ENCODE measurements around the gene STK11. TPM values are rescaled to one million over a fixed set of nuclear protein-coding genes. Genes with fewer than 3 reads are reported as not detected.
"Not testable (repeated sequence)": the region's sequence is repeated elsewhere in the genome, so short reads cannot be mapped to it uniquely, and the experiment has no call there.

STK11 gene
- polyA plus RNA-seq, 1 experiment: 24.6 TPM

- no peak for DNase-seq (ENCODE audit: low read depth, low spot score)
- peak; percentile 91 for TF ChIP-seq CTCF (IDR thresholded peaks at IDR 0.05; ENCODE audit: low read depth, low read length)
- no peaks in the 10 kb centered on the region; the same call in 1 of the 2 replicates for H3K9me3 ChIP-seq (ENCODE audit: control insufficient read depth, insufficient read depth, low read length)
- no peaks in the 10 kb centered on the region for H3K27me3 ChIP-seq (ENCODE audit: control insufficient read depth, insufficient read depth, low read length)
- ChIA-PET CTCF (interaction anchor here (0.6 to 7.1 kb wide), 32 partner anchors 9 to 1414 kb away, joined by 3 to 224 read pairs (median 4); partner anchors contain the start of genes CIRBP and CNN2), POLR2A (interaction anchor here (0.6 to 3.6 kb wide), 11 partner anchors 9 to 218 kb away, joined by 3 to 237 read pairs (median 5); partner anchors contain the start of genes CIRBP, CNN2, FAM174C and GPX4)
- H3K4me3 ChIP-seq (ENCODE audit: low read depth, low read length): peak overlapping the region; percentile 22
- peak overlapping the region; percentile 21 for H3K27ac ChIP-seq (ENCODE audit: low read depth, low read length)
These were observed 38.5 kb downstream of the STK11 start for GRCh38 chr19:1243768-1244692.

- TF ChIP-seq CTCF (IDR thresholded peaks at IDR 0.05; ENCODE audit: low read depth, low read length): no peak
- no peaks in the 10 kb centered on the region; the same call in 1 of the 2 replicates for H3K9me3 ChIP-seq (ENCODE audit: control insufficient read depth, insufficient read depth, low read length)
- POLR2A ChIA-PET: interaction anchor here (0.6 to 3.6 kb wide), 10 partner anchors 8 to 219 kb away, joined by 3 to 237 read pairs (median 5); partner anchors contain the start of genes CIRBP, CNN2, FAM174C and GPX4
- no peak overlapping the region for H3K27ac ChIP-seq (ENCODE audit: low read depth, low read length)
- no peak for DNase-seq (ENCODE audit: low read depth, low spot score)
- CTCF ChIA-PET: interaction anchor here (0.6 to 7.1 kb wide), 28 partner anchors 8 to 261 kb away, joined by 3 to 224 read pairs (median 5); partner anchors contain the start of genes CIRBP and CNN2
- no peaks in the 10 kb centered on the region for H3K27me3 ChIP-seq (ENCODE audit: control insufficient read depth, insufficient read depth, low read length)
- H3K4me3 ChIP-seq (ENCODE audit: low read depth, low read length): peak overlapping the region; percentile 22
These were observed 39.3 kb downstream of the STK11 start for GRCh38 chr19:1244693-1245451.

GRCh38 chr19:1245494-1246264, 40.1 kb downstream of the STK11 start:
- ChIA-PET POLR2A (interaction anchor here (3.6 kb wide), 1 partner anchor 22 kb away, joined by 237 read pairs; the partner anchor contains the start of gene CIRBP), CTCF (interaction anchor here (2.2 to 7.1 kb wide), 2 partner anchors 22 to 132 kb away, joined by 5 to 224 read pairs; partner anchors contain the start of gene CIRBP)
- no peak for TF ChIP-seq CTCF (IDR thresholded peaks at IDR 0.05; ENCODE audit: low read depth, low read length)
- no peak overlapping the region for H3K4me3 ChIP-seq (ENCODE audit: low read depth, low read length)
- no peak for DNase-seq (ENCODE audit: low read depth, low spot score)
- peak overlapping the region; percentile 11 for H3K27ac ChIP-seq (ENCODE audit: low read depth, low read length)
- no peaks in the 10 kb centered on the region for H3K27me3 ChIP-seq (ENCODE audit: control insufficient read depth, insufficient read depth, low read length)
- H3K9me3 ChIP-seq (ENCODE audit: control insufficient read depth, insufficient read depth, low read length): no peaks in the 10 kb centered on the region; the same call in 1 of the 2 replicates

GRCh38 chr19:1246265-1247087, 40.9 kb downstream of the STK11 start:
- ChIA-PET CTCF (interaction anchor here (2.2 to 7.1 kb wide), 2 partner anchors 21 to 133 kb away, joined by 5 to 224 read pairs; partner anchors contain the start of gene CIRBP), POLR2A (interaction anchor here (0.6 to 1.2 kb wide), 6 partner anchors 15 to 127 kb away, joined by 3 to 22 read pairs (median 6); partner anchors contain the start of gene CIRBP)
- not testable (repeated sequence) for H3K27ac ChIP-seq (ENCODE audit: low read depth, low read length)

More at GRCh38 chr19:1246265-1247087, 40.9 kb downstream of the STK11 start:
- H3K27me3 ChIP-seq (ENCODE audit: control insufficient read depth, insufficient read depth, low read length); H3K9me3 ChIP-seq (ENCODE audit: control insufficient read depth, insufficient read depth, low read length); DNase-seq (ENCODE audit: low read depth, low spot score); H3K4me3 ChIP-seq (ENCODE audit: low read depth, low read length): not testable (repeated sequence)
